NB4 (cell line): ENCODE measurements around the gene KLHL10.

Source experiments
- DNase-seq: peaks from one replicate; pipeline ENCODE4 v3.0.0; 2010; ENCODE audit warnings: low read depth
- H3K4me3 ChIP-seq: one replicate; pipeline ENCODE4 v1.5.1; 2011; ENCODE audit warnings: mild to moderate bottlenecking, low read depth, low read length, moderate library complexity
- MAX ChIP-seq: IDR thresholded peaks from 2 replicates; pipeline ENCODE4 v1.6.1; 2011; ENCODE audit warnings: low read depth, low read length
- MYC ChIP-seq: IDR thresholded peaks from 2 replicates; pipeline ENCODE4 v1.6.1; 2011; ENCODE audit warnings: low read depth, low read length
- POLR2A ChIP-seq: IDR thresholded peaks from 2 replicates; pipeline ENCODE4 v1.6.1; 2011; ENCODE audit warnings: mild to moderate bottlenecking; ENCODE audit not compliant: insufficient read length; ENCODE audit errors: extremely low read depth
- TF ChIP-seq, protein P1 (sequence below): IDR thresholded peaks from one replicate; pipeline ENCODE4 v1.5.1; 2012; ENCODE audit warnings: low read depth, low read length

KLHL10 gene

GRCh38 chr17:41837761-41838538, at the start of gene KLHL10:
Gene KLHL10 (plus strand): TSS chr17:41837825. CDS start chr17:41837933, 108 bp downstream.
- TF ChIP-seq, protein P1, sequence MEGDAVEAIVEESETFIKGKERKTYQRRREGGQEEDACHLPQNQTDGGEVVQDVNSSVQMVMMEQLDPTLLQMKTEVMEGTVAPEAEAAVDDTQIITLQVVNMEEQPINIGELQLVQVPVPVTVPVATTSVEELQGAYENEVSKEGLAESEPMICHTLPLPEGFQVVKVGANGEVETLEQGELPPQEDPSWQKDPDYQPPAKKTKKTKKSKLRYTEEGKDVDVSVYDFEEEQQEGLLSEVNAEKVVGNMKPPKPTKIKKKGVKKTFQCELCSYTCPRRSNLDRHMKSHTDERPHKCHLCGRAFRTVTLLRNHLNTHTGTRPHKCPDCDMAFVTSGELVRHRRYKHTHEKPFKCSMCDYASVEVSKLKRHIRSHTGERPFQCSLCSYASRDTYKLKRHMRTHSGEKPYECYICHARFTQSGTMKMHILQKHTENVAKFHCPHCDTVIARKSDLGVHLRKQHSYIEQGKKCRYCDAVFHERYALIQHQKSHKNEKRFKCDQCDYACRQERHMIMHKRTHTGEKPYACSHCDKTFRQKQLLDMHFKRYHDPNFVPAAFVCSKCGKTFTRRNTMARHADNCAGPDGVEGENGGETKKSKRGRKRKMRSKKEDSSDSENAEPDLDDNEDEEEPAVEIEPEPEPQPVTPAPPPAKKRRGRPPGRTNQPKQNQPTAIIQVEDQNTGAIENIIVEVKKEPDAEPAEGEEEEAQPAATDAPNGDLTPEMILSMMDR: no peak
- TF ChIP-seq MYC (no peak), POLR2A (no peak), MAX (no peak)
- DNase-seq: no peak
- H3K4me3 ChIP-seq: no peak within 1 kb of the TSS

- DNase-seq: peak; percentile 59
- no peak overlapping the region for H3K4me3 ChIP-seq
- TF ChIP-seq, protein P1: no peak
- no peak for TF ChIP-seq POLR2A
- no peak for TF ChIP-seq MYC
- no peak for TF ChIP-seq MAX
Measured at GRCh38 chr17:41792845-41793783, 44.5 kb upstream of the KLHL10 start.

GRCh38 chr17:41793784-41794539, 43.7 kb upstream of the KLHL10 start:
- TF ChIP-seq MYC (no peak), POLR2A (no peak), MAX (no peak)
- TF ChIP-seq, protein P1: no peak
- H3K4me3 ChIP-seq: no peak overlapping the region
- no peak for DNase-seq

DNA sequence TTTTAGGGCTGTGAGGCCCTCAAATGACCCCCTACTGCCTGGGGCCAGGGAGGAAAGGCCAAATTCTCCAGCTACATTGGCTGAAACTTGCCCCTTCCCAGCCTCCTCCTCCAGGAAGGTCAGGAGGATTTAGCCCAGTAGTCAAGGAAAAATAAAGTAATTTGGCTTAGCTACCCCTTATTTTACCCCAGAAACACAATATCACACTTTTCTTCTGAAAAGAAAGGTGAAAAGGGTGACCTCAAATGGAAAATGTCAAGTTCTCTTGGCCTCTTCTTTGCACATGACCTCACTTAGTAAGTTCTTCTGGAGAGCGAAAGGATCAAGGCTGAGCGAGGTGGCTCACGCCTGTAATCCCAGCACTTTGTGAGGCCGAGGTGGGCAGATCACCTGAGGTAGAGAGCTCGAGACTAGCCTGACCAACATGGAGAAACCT, 43.1 kb upstream of the KLHL10 start:
- no peak overlapping the region for H3K4me3 ChIP-seq
- no peak for DNase-seq
- TF ChIP-seq, protein P1: no peak
- no peak for TF ChIP-seq MAX
- no peak for TF ChIP-seq POLR2A
- TF ChIP-seq MYC: no peak

DNA sequence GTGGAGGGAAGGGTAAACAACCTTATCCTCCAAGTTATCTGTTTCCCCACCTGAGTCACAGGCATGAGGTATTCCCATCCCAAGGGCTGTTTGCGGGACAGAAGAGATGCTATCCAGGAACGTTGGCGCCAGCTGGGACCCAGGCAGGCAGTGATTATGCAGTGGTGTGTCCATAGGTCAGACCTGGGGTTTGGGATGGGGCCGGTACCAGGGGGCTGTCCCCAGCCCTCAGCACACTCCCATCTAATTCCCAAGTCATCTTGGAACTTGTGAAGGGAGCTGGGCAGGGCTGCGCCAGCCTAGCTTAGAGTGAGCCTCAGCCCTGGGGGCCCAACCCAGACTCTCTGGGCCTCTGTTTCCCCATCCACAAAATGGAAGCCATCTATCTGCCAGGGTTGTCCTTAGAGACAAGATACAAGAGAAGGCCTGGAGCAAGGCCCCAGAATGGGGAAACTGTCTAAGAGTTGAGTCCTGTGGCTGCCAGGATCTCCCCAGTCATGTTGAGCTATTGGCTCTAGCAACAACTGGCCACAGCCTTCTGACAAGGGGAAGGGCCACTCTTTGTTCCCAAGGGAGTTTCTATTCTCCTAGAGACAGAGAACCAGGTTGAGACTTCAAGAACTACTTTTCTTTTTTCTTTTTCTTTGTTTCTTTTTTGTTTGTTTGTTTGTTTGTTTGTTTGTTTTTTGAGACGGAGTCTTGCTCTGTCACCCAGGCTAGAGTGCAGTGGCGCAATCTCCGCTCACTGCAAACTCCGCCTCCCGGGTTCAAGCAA, 41.3 kb upstream of the KLHL10 start:
- peak; percentile 56 for DNase-seq
- TF ChIP-seq, protein P1: no peak
- TF ChIP-seq MAX (no peak), MYC (no peak), POLR2A (no peak)
- no peak overlapping the region for H3K4me3 ChIP-seq
